ENCODE data around the gene ORM1.

Gene ORM1

GRCh38 chr9:114308361-114308950 lies 14.4 kb upstream of the ORM1 start:
- no peaks in the 10 kb centered on the region for H3K36me3 ChIP-seq (ENCODE audit: insufficient read depth, low read length)
- H3K9me2 ChIP-seq (replicated peaks; ENCODE audit: low read depth, low read length) = no peaks in the 10 kb centered on the region
- no peaks in the 10 kb centered on the region for H3F3A ChIP-seq (ENCODE audit: low read depth)
- no peaks in the 10 kb centered on the region for H3K79me2 ChIP-seq (ENCODE audit: insufficient read depth, low read length)
- H3K4me1 ChIP-seq (ENCODE audit: insufficient read depth, low read length, poor library complexity, severe bottlenecking) = no peaks in the 10 kb centered on the region
- no peak overlapping the region for H3K4me3 ChIP-seq (ENCODE audit: low read length, poor library complexity, severe bottlenecking)
- no peak overlapping the region for H3K9ac ChIP-seq (ENCODE audit: low read depth, low read length, poor library complexity, severe bottlenecking)
- no peaks in the 10 kb centered on the region for H3K9me3 ChIP-seq (ENCODE audit: insufficient read depth, low read depth, low read length)
- no peak for TF ChIP-seq EZH2phosphoT487 (IDR thresholded peaks at IDR 0.05; ENCODE audit: borderline replicate concordance)
- no peak overlapping the region for H2AFZ ChIP-seq (ENCODE audit: low read length)
- H3K4me2 ChIP-seq (ENCODE audit: low read depth, low read length, poor library complexity, severe bottlenecking) = no peak overlapping the region
- H3K27me3 ChIP-seq (ENCODE audit: insufficient read depth, low read length, poor library complexity, severe bottlenecking) = no peaks in the 10 kb centered on the region
- H4K20me1 ChIP-seq (ENCODE audit: insufficient read depth, low read length, poor library complexity, severe bottlenecking) = no peaks in the 10 kb centered on the region

- no peaks in the 10 kb centered on the region for H3K27me3 ChIP-seq (ENCODE audit: insufficient read depth, low read length, poor library complexity, severe bottlenecking)
- H3F3A ChIP-seq (ENCODE audit: low read depth) = no peaks in the 10 kb centered on the region
- no peaks in the 10 kb centered on the region for H3K36me3 ChIP-seq (ENCODE audit: insufficient read depth, low read length)
These were observed 13.8 kb upstream of the ORM1 start for GRCh38 chr9:114309096-114309495.

GRCh38 chr9:114310471-114311450 lies 12.1 kb upstream of the ORM1 start:
- no peak overlapping the region for H3K9ac ChIP-seq (ENCODE audit: low read depth, low read length, poor library complexity, severe bottlenecking)
- no peaks in the 10 kb centered on the region for H3K9me3 ChIP-seq (ENCODE audit: insufficient read depth, low read depth, low read length)
- H3K27me3 ChIP-seq (ENCODE audit: insufficient read depth, low read length, poor library complexity, severe bottlenecking) = no peaks in the 10 kb centered on the region
- no peak overlapping the region for H3K4me3 ChIP-seq (ENCODE audit: low read length, poor library complexity, severe bottlenecking)
- no peak overlapping the region for H3K4me2 ChIP-seq (ENCODE audit: low read depth, low read length, poor library complexity, severe bottlenecking)
- H4K20me1 ChIP-seq (ENCODE audit: insufficient read depth, low read length, poor library complexity, severe bottlenecking) = no peaks in the 10 kb centered on the region
- no peaks in the 10 kb centered on the region for H3F3A ChIP-seq (ENCODE audit: low read depth)
- H2AFZ ChIP-seq (ENCODE audit: low read length) = no peak overlapping the region
- no peaks in the 10 kb centered on the region for H3K36me3 ChIP-seq (ENCODE audit: insufficient read depth, low read length)
- H3K9me2 ChIP-seq (replicated peaks; ENCODE audit: low read depth, low read length) = no peaks in the 10 kb centered on the region
- H3K4me1 ChIP-seq (ENCODE audit: insufficient read depth, low read length, poor library complexity, severe bottlenecking) = no peaks in the 10 kb centered on the region
- no peaks in the 10 kb centered on the region for H3K79me2 ChIP-seq (ENCODE audit: insufficient read depth, low read length)
- TF ChIP-seq CTCF (conservative IDR thresholded peaks at IDR 0.05; ENCODE audit: low read length) (no peak), EZH2phosphoT487 (IDR thresholded peaks at IDR 0.05; ENCODE audit: borderline replicate concordance) (no peak)

More at GRCh38 chr9:114309096-114309495, 13.8 kb upstream of the ORM1 start:
- Histone ChIP-seq H3K4me1 (ENCODE audit: insufficient read depth, low read length, poor library complexity, severe bottlenecking) (no peaks in the 10 kb centered on the region), H2AFZ (ENCODE audit: low read length) (no peak overlapping the region), H3K79me2 (ENCODE audit: insufficient read depth, low read length) (no peaks in the 10 kb centered on the region), H3K9me2 (replicated peaks; ENCODE audit: low read depth, low read length) (no peaks in the 10 kb centered on the region), H4K20me1 (ENCODE audit: insufficient read depth, low read length, poor library complexity, severe bottlenecking) (no peaks in the 10 kb centered on the region), H3K4me2 (ENCODE audit: low read depth, low read length, poor library complexity, severe bottlenecking) (no peak overlapping the region), H3K4me3 (ENCODE audit: low read length, poor library complexity, severe bottlenecking) (no peak overlapping the region), H3K9ac (ENCODE audit: low read depth, low read length, poor library complexity, severe bottlenecking) (no peak overlapping the region), H3K9me3 (ENCODE audit: insufficient read depth, low read depth, low read length) (no peaks in the 10 kb centered on the region)
- TF ChIP-seq EZH2phosphoT487 (IDR thresholded peaks at IDR 0.05; ENCODE audit: borderline replicate concordance) (no peak), CTCF (conservative IDR thresholded peaks at IDR 0.05; ENCODE audit: low read length) (no peak)
